Stimulated activated CD8-positive, alpha-beta memory T cell treated with anti-CD3 and anti-CD28 coated beads, Interleukin-12 subunit alpha, Interleukin-12 subunit beta, amount 100 ng/mL, for 4 hours (primary cell): ENCODE results near the gene NUBP2.
A peak's percentile ranks its signal among the peaks of the same experiment; 100 is the strongest.

ENCODE experiments used
- DNase-seq: peaks from one replicate; pipeline ENCODE4 v3.0.0-alpha.2; 2020; ENCODE audit warnings: low read depth

NUBP2 gene

DNA sequence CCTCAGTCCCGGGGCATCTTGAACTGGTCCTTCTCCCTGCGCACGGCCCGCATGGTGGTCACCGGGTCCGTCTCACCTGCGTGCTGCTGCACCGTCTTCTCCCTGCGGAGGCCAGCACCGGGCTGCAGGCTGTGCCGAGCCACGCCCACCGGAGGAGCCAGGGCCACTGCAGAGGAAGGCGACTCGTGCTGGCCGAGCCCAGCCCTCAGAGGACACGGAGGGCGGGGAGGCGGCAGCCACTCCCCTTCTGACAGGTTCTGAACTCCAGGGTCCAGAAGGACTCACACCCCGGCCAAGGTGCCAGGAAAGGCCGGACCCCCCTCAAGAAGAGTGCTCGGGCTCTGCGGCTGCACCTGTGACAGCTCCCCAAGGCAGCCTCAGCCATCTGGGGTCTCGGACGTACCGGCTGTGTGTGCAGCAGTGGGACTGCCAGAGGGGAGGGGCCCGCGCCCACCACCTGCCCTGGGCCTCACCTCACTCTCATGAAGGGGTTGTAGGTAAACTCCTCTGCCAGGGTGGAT lies 26.6 kb downstream of the NUBP2 start:
- DNase-seq, result no peak

DNA sequence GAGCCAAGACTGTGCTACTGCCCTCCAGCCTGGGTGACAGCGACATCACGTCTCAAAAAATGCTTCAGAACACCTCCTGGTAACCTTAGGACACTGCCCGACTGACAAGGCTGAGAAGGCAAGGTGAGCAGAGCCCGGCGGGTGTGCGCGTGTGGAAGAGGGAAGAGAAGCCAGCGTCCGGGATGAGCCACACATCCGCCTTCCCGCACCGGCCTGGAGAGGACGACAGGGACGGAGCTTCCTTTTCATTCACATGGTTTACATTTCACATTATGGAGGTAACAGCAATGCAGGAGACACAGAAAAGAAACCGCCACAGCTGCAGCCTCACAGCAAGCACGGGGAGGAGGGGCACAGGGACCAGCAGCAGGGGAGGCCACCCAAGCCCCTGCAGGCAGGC lies 27.3 kb downstream of the NUBP2 start:
- DNase-seq, result no peak

DNA sequence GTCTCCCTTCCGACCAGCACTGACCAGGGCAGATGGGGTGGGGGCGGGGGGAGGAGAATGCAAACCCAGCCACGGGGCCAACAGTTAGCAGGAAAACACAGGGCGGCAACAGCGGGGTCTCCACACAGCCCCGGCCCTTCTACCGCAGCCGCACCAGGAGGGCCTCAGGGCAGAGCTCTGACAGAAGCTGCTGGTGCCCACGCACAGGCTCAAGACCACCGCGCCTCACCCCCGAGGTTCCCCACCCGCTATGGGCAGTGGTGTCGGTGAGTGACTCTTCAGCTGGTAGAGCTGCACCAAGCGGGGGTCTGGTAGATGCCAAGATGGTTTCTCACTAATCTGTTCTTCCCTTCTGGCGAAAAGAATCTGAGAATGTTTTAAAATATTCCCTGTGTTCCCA lies 27.8 kb downstream of the NUBP2 start:
- no peak for DNase-seq

DNA sequence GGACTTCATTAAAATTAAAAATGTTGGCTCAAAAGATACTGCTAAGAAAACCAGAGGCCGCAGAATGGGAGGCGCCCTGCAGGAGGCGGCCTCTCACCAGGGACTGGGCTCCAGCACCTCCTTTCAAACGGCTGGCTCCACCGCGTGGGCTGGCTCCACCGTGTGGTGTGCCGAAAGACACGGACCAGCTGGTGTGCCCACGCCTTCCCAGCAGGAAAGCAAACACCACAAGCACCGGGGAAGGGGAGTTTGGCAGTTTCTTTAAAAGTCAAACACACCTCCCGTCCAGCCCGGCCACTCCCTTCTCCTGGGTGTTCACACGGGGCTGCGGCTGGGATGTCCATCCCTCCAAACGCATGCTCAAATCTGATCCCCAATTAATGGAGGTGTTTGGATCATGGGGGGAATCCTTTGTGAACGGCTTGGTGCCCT lies 30.0 kb downstream of the NUBP2 start:
- DNase-seq, result no peak

DNA sequence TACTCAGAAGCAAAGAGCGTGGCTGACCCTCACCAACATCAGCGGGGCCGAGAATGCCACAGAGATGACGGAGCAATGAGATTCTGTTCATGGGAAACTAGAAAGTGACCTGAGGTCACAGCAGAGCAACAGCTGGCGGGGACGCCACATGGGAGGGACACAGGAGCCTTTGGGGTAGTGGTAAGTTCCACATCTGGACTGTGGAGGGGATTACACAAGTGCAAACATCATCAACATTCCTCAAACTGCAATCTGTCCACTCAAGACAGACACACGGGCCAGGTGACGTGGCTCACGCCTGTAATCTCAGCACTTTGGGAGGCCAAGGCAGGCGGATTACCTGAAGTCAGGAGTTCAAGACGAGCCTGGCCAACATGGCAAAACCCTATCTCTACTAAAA lies 32.7 kb downstream of the NUBP2 start:
- DNase-seq, result no peak

DNA sequence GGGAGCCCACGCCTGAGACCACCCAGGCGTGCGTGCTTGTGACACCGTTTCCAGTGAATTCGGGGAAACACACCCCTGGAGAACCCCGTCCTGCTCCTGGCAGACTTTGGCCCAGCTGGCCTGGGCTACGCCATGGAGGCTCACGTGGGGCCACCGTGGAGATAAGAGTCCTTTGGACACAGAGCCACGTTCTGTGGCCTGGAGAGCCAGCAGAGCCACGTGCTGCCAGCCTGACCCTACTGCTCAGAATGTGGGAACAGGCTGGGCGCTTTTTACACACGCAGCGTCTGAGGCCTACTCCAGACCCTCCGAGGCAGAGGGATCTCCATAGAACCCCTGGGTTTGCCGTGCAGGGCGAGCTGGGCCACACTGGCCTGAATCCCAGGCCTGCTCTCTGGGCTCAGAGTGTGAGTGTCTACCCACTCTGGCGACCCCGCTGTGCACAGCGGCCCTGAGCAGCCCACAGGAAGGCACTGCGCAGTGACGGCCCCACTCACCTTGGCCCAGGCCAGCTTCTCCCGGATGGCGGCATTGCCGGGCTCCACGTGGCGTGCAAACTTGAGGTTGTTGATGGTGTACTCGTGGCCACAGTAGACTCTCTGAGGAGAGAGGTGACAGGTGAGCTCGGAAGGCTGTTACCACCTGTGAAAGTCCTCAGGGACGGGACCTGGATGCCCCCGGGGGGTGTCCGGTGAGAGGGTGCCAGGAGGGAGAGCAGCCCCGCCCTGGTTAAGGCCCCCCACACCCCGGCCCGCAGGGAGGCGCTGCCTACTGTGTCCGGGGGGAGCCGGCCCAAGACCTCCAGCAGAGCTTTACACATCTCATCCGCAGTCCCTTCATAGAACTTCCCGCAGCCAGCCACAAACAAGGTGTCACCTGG lies 33.9 kb downstream of the NUBP2 start:
- no peak for DNase-seq

DNA sequence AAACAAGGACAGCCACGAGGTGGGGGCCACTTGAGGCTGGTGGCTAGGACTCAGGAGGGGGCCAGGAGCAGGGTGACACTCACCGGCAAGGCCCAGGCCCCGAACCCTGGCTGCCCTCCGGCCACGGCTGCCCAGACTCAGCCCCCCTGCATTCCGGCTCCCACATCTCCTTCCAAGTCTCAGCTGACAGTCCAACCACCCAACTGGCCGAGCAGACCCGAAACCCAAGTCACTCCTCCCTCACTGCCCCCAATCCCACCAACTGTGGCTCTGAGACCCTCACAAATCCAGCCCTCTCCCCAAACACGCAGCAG lies 34.5 kb downstream of the NUBP2 start:
- DNase-seq, result no peak

DNA sequence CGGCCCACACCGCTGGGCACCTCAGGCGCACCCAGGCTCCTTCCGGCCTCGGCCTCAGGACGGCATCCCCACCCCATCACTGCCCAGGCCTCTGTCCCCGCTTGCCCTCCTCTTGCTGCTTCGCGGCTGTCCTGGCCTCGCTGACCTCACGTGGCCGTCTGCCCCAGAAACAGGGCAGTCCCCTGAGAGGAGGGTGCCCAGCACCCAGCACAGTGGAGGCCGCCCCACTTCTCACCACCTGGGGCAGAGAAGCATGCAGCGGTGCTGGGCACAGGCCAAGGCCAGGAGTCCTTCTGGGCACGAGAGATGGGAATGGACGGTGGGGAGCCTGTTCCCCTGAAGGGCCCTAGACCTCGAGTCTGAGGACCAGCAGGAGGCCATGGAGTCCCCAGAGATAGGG lies 35.0 kb downstream of the NUBP2 start:
- no peak for DNase-seq

DNA sequence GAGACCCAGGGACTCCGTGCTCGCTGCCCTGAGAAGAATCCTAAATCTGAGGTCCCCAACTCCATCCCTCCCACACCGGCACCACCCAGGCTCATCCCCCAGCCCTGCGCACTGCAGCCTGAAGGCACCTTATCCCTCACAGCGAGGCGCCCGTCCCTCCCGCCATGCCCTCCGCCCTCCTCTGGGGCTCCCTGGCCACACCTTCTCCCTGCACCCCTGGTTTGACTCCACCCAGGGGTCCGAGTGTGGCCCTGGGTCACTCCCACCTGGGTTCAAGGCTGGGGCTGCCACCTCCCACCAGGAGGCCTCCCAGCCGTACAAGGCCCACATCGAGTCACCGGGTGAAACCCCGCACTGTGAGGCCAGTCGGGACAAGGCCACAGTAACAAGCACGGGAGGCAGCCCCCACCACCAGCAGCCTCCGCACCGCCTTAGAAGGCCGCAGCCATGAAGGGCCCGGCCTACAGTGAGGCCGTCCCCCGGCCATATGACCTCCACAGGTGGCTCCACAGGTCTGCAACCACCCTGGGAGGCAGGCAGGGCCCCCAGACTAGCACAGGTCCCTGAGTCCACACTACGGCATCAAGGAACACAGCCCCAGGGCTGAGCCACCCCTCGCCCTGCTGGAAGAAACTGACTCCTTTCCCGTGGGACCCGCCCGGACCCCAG lies 35.6 kb downstream of the NUBP2 start:
- DNase-seq, result no peak

DNA sequence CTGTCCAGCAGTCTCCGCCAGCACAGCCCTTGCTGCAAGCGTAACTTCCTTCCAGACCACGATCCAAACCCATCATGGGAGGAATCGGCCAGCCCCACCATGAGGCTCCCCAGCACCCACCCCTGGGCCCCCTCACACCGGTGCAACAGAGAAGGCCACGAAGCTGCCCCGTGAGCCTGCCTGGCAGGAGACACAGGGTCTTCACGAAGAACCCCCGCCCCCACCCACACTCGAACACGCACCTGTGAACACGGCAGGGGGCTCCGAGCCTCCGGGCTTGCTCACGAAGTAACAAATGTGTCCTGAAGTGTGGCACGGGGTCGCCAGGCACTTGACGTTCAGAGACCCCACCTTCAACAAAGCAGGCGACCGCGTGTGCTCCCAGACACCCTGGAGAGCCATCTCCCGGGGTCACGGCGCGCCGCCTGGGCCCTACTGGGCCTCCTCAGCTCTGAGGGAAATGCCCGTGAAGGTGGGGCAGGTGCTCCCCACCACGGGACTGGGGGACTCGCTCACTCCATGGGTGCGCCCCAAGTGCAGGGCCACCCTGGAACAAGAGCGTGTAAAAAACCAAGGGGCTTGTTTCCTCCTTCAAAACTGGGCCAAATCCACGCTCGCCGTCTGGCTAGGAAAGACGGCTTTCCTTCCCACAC lies 36.2 kb downstream of the NUBP2 start:
- DNase-seq, result no peak

DNA sequence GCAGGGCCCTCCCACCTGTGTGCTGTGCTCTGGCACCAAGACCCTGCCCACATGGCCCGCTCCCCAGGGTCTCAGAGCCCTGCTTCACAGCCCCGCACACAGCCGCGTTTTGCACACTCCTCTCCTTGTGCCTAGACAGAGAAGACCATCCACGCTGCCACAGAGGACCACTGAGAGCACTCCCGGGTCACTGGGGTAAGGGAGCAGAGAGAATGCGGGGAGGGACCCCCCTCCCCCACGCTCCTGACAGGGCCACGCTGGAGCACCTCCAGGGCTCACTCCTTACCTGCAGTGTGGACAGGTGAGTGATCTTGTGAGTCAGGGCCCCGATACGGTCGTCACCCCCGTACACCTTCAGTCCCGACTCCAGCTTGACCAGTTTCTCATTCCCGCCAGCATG lies 36.9 kb downstream of the NUBP2 start:
- no peak for DNase-seq

DNA sequence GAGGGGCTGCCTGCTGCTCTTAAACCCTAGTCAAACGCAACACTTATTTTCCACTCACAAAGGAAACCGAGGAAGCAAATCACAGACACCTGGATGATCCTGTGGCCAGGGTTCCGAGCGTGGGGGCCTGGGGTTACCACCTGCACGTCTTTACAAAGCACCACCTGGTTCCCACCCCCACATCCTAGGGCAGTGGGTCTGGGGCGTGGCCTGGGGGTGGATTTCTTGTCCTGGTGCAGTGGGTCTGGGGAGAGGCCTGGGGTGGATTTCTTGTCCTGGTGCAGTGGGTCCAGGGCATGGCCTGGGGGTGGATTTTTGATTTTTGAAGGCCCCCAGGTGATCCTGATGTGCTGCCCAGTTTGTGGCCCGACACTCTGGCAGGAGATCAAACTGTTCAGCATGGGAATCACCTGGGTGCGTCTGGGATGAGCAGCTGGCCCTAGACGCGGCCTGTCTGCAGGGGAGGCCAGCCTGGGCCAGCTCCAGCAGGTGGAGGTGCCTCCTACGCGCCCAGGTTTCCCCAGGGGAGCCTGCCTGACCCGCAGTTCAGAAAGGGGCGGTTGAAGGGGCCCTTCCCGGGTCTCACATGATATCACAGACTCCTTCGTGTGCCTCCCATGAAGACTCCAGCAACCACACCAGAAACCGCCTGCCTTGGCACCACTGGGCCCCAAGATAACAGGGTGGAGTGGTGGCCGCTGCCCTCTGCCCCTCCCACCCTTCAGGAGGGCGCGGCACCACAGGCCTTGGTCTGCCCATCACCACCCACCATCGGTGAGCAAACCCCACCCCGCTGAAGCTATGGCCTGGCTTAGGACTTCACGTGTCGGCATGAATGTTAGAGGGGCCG lies 37.6 kb downstream of the NUBP2 start:
- no peak for DNase-seq

DNA sequence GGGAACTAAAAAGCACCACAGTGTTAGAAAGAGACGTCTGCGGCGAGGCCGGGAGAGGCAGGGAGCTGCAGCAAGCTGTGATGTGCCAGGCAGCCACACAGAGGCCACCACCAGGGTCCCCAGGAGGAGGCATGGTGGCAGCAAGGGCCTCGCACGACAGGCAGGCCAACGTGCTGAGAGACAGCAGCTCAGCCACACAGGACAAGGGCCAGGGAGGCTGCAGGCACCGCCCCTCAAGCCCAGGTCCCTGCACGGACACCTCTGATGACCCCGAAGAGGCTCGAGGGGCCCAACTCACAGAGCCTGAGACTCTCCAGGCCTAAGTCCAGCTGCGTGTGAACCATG lies 38.2 kb downstream of the NUBP2 start:
- no peak for DNase-seq

DNA sequence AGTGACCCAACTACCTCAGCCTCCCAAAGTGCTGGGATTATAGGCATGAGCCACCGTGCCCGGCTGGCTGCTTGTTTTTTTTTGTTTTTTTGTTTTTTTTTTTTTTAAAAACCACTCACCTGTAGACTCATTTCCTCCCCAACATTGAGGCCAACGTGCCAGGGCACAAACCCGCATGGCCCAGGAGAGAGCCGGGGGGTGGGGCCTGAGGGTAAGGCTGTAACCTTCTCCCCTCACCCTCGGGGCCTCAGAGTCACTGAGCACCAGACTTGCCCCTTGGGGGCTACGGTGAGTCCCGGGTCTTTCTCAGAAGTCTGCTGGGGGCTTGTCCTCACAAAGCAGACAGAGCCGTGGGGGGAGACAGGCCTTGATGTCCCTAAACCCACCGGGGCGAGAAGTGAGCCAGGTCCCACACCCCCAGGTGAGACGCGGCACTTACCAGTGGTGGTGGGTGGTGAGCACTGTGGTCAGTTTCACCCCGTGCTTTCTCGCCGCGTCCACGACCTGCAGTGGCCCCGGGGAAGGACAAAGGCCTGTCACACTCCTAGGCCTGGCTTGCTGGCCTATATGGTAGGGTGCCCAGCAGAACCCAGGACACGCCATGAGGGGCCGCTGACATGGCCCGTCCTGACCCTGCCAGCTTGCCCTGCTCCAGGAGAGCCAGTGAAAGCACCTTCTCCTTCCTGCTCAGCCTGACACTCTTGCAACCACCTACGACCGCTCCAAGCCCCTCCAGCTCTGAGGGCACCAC lies 39.3 kb downstream of the NUBP2 start:
- no peak for DNase-seq

DNA sequence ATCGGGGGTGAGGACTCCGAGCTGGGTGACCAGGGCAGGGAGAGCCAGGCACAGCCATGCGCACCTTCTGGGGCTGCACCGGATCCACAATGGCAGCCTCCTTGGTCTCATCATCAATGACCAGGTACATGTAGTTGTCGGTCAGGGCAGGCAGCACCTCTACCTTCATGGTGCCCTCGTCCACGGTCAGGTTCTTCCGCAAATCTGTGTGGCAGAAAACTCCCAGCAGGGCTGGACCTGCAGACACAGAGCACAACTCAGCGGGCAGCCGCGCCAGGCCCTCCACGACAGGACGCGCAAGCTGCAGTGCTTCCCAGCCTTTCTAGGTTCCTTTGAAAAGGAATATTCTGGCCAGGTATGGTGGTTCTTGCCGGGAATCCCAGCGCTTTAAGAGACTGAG lies 40.0 kb downstream of the NUBP2 start:
- DNase-seq, result no peak

DNA sequence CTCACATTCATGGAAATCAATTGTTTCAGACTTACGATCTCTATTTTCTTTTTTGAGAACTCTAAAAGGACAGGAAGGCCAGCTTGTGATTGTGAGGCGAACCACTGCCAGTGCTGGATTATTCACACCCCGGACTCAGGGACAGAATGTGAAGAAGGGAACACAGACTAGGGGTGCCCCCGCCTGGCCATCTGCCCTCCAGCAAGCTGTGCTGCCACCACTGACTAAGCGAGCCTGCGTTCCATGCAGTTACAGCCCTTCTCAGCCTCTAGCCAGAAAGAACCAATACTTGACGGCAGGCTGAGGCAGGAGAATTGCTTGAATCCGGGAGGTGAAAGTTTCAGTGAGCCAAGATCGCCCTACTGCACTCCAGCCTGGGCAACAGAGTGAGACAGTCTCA lies 41.1 kb downstream of the NUBP2 start:
- no peak for DNase-seq

DNA sequence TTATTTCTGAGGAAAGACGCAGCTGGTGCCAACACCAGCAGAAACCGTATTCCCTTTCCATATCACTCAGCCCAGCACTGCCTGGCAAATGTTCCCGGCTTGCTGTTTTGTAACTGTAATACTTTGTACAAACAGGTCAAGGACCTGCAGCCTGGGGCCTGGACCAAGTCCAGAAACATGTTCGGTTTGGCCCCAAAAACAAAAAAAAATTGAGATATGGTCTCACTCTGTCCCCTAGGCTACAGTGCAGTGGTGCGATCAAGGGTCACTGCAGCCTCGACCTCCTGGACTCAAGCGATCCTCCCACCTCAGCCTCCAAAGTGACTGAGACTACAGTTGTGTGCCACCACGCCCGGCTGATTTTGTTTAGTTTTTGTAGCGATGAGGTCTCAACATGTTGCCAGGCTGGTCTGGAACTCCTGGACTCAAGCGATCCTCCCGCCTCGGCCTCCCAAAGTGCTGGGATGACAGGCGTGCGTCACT lies 42.7 kb downstream of the NUBP2 start:
- DNase-seq, result no peak

DNA sequence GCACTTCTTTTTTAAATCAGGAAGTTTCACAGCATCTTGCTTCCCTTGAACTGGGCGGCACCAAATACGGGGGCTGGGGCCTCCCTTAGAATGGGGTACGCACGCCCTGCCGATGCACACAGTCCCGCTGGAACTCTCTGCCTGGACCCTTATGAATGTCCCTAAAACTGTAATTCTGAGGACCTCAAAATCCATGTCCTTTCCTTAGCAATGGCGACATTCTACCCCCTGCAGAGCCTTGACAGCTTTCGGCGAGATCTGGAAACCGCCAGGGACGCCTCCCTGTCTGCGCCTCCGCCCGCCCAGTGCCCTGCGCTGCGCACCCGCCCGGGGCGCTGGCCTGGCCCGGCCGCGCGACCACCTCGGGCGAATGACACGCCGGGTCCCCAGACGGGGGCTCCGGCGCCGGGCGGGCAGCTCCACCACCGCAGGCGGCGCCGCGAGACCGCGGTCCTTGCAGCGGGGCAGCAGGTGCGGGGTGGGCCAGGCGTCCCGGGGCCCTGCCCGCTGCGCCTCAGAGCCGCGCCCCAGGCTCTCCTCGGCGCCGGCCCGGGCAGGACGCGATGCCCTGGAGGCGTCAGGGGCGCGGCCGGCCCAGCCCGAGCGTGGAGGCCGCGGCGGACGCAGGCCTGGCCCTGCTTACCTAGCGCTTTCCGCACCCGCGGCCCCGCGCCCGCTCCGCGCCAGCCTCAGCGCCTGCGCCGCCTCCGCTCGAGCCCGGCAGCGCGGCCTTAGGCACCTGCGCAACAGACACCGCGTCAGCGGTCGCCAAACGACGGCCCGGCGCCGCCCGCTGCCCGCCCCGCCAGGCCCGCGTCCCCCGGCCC lies 43.3 kb downstream of the NUBP2 start:
- no peak for DNase-seq

DNA sequence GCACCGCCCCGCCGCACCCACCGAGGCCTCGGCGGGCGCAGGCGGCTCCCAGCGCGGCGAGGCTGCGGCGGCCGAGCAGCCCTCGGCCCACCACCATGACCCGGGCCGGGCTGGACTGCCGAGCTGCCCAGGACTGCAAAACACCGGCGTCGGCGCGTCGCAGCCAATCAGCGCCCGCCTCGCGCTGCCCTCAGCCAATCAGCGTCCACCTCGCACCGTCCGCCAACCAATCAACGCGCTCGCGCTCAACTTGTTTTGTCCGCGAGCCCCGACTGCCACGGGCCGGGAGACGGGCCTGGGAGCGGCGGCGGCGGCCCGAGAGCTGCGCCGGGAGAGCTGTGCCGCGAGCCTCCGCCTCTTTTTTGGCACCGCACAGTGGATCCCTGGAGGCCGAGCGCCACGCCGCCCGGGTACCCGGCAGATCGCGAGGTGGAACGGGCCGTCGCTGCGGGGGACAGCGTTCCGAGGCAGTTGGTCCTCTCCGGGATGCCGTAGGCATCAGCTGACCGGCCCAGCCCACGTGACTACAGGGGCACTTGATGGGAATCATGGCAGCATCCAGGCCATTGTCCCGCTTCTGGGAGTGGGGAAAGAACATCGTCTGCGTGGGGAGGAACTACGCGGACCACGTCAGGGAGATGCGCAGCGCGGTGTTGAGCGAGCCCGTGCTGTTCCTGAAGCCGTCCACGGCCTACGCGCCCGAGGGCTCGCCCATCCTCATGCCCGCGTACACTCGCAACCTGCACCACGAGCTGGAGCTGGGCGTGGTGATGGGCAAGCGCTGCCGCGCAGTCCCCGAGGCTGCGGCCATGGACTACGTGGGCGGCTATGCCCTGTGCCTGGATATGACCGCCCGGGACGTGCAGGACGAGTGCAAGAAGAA lies 44.2 kb downstream of the NUBP2 start, which contains the start of the genes FAHD1 and HAGH:
Gene FAHD1, plus strand, starts transcription at position 516 of the 883 bp plus-strand sequence. Its CDS starts 33 bp downstream, at position 549.
Gene HAGH, minus strand, starts transcription at position 135 of the 883 bp plus-strand sequence. Its CDS starts 38 bp downstream, at position 97.
- DNase-seq, result peak; percentile 85
